ENCODE data around the gene NLGN1. TPM values are rescaled to one million over a fixed set of nuclear protein-coding genes. Genes with fewer than 3 reads are reported as not detected.

NLGN1 gene
- total and polyA plus RNA-seq, 5 donors from 2014 or later: not detected

GRCh38 chr3:174068035-174068434, 670.5 kb downstream of the NLGN1 start:
- no peaks in the 10 kb centered on the region for H3K4me1 ChIP-seq (ENCODE audit: control insufficient read depth, insufficient read depth, low read length, poor library complexity, severe bottlenecking)
- Mint-ChIP-seq H3K4me3 (no peak overlapping the region), H3K27me3 (no peaks in the 10 kb centered on the region), H3K27ac (no peak overlapping the region), H3K9me3 (peaks cover 0 to 18% (median 4%) of the 10 kb centered on the region in 7 donors), H3K36me3 (no peaks in the 10 kb centered on the region), H3K4me1 (no peaks in the 10 kb centered on the region)
- no peak overlapping the region for H3K4me3 ChIP-seq (ENCODE audit: low read depth, low read length)
- no peak overlapping the region for H3K27ac ChIP-seq (ENCODE audit: insufficient read depth, low read length, poor library complexity, severe bottlenecking)
- H3K27me3 ChIP-seq (ENCODE audit: control insufficient read depth, insufficient read depth, low read length): no peaks in the 10 kb centered on the region
- ATAC-seq (ENCODE audit: low read depth in 2 of 2): no peak
- no peaks in the 10 kb centered on the region for H3K36me3 ChIP-seq (ENCODE audit: control insufficient read depth, insufficient read depth, low read length)
- no peak for DNase-seq
- H3K9me3 ChIP-seq (ENCODE audit: control insufficient read depth in 2 of 2, low read length in 2 of 2): no peaks in the 10 kb centered on the region

GRCh38 chr3:174072675-174073074, 675.1 kb downstream of the NLGN1 start:
- no peak overlapping the region for H3K27ac Mint-ChIP-seq
- Histone ChIP-seq H3K36me3 (ENCODE audit: control insufficient read depth, insufficient read depth, low read length) (no peaks in the 10 kb centered on the region), H3K9me3 (ENCODE audit: control insufficient read depth in 2 of 2, low read length in 2 of 2) (peaks cover 0 to 5% of the 10 kb centered on the region in 2 experiments), H3K27me3 (ENCODE audit: control insufficient read depth, insufficient read depth, low read length) (no peaks in the 10 kb centered on the region), H3K27ac (ENCODE audit: insufficient read depth, low read length, poor library complexity, severe bottlenecking) (no peak overlapping the region), H3K4me3 (ENCODE audit: low read depth, low read length) (no peak overlapping the region), H3K4me1 (ENCODE audit: control insufficient read depth, insufficient read depth, low read length, poor library complexity, severe bottlenecking) (no peaks in the 10 kb centered on the region)
- ATAC-seq (ENCODE audit: low read depth in 2 of 2): no peak
- H3K36me3 Mint-ChIP-seq: no peaks in the 10 kb centered on the region
- H3K4me1 Mint-ChIP-seq: no peaks in the 10 kb centered on the region
- no peak for DNase-seq
- H3K4me3 Mint-ChIP-seq: no peak overlapping the region
- no peaks in the 10 kb centered on the region for H3K27me3 Mint-ChIP-seq
- peaks cover 0 to 9% (median 4%) of the 10 kb centered on the region in 7 donors for H3K9me3 Mint-ChIP-seq

GRCh38 chr3:174083706-174084105, 686.2 kb downstream of the NLGN1 start:
- H3K36me3 ChIP-seq (ENCODE audit: control insufficient read depth, insufficient read depth, low read length): no peaks in the 10 kb centered on the region
- H3K4me1 ChIP-seq (ENCODE audit: control insufficient read depth, insufficient read depth, low read length, poor library complexity, severe bottlenecking): no peaks in the 10 kb centered on the region
- ATAC-seq (ENCODE audit: low read depth in 2 of 2): no peak
- H3K36me3 Mint-ChIP-seq: no peaks in the 10 kb centered on the region
- no peak overlapping the region for H3K4me3 Mint-ChIP-seq
- no peaks in the 10 kb centered on the region for H3K4me1 Mint-ChIP-seq
- H3K9me3 ChIP-seq (ENCODE audit: control insufficient read depth in 2 of 2, low read length in 2 of 2): no peaks in the 10 kb centered on the region
- H3K27ac ChIP-seq (ENCODE audit: insufficient read depth, low read length, poor library complexity, severe bottlenecking): no peak overlapping the region
- H3K27ac Mint-ChIP-seq: no peak overlapping the region
- no peak for DNase-seq
- H3K27me3 ChIP-seq (ENCODE audit: control insufficient read depth, insufficient read depth, low read length): no peaks in the 10 kb centered on the region
- H3K9me3 Mint-ChIP-seq: peaks cover 0 to 7% (median 4%) of the 10 kb centered on the region in 7 donors
- H3K27me3 Mint-ChIP-seq: no peaks in the 10 kb centered on the region
- H3K4me3 ChIP-seq (ENCODE audit: low read depth, low read length): no peak overlapping the region

GRCh38 chr3:174089592-174089991, 692.0 kb downstream of the NLGN1 start:
- Histone ChIP-seq H3K4me3 (ENCODE audit: low read depth, low read length) (no peak overlapping the region), H3K27ac (ENCODE audit: insufficient read depth, low read length, poor library complexity, severe bottlenecking) (no peak overlapping the region), H3K4me1 (ENCODE audit: control insufficient read depth, insufficient read depth, low read length, poor library complexity, severe bottlenecking) (no peaks in the 10 kb centered on the region), H3K27me3 (ENCODE audit: control insufficient read depth, insufficient read depth, low read length) (no peaks in the 10 kb centered on the region), H3K9me3 (ENCODE audit: control insufficient read depth in 2 of 2, low read length in 2 of 2) (no peaks in the 10 kb centered on the region), H3K36me3 (ENCODE audit: control insufficient read depth, insufficient read depth, low read length) (no peaks in the 10 kb centered on the region)
- H3K27ac Mint-ChIP-seq: no peak overlapping the region
- H3K36me3 Mint-ChIP-seq: no peaks in the 10 kb centered on the region
- no peak for DNase-seq
- H3K9me3 Mint-ChIP-seq: peaks cover 2 to 6% (median 4%) of the 10 kb centered on the region in 7 donors
- no peak overlapping the region for H3K4me3 Mint-ChIP-seq
- H3K27me3 Mint-ChIP-seq: no peaks in the 10 kb centered on the region
- no peaks in the 10 kb centered on the region for H3K4me1 Mint-ChIP-seq
- ATAC-seq (ENCODE audit: low read depth in 2 of 2): no peak

GRCh38 chr3:174094669-174095068, 697.1 kb downstream of the NLGN1 start:
- ATAC-seq (ENCODE audit: low read depth in 2 of 2): no peak
- Mint-ChIP-seq H3K27me3 (no peaks in the 10 kb centered on the region), H3K27ac (no peak overlapping the region), H3K4me3 (no peak overlapping the region), H3K9me3 (peaks cover 0 to 6% (median 2%) of the 10 kb centered on the region in 7 donors), H3K36me3 (no peaks in the 10 kb centered on the region), H3K4me1 (no peaks in the 10 kb centered on the region)
- DNase-seq: no peak
- H3K4me1 ChIP-seq (ENCODE audit: control insufficient read depth, insufficient read depth, low read length, poor library complexity, severe bottlenecking): no peaks in the 10 kb centered on the region
- H3K4me3 ChIP-seq (ENCODE audit: low read depth, low read length): no peak overlapping the region
- H3K27me3 ChIP-seq (ENCODE audit: control insufficient read depth, insufficient read depth, low read length): no peaks in the 10 kb centered on the region
- no peaks in the 10 kb centered on the region for H3K9me3 ChIP-seq (ENCODE audit: control insufficient read depth in 2 of 2, low read length in 2 of 2)
- H3K36me3 ChIP-seq (ENCODE audit: control insufficient read depth, insufficient read depth, low read length): no peaks in the 10 kb centered on the region
- H3K27ac ChIP-seq (ENCODE audit: insufficient read depth, low read length, poor library complexity, severe bottlenecking): no peak overlapping the region

DNA sequence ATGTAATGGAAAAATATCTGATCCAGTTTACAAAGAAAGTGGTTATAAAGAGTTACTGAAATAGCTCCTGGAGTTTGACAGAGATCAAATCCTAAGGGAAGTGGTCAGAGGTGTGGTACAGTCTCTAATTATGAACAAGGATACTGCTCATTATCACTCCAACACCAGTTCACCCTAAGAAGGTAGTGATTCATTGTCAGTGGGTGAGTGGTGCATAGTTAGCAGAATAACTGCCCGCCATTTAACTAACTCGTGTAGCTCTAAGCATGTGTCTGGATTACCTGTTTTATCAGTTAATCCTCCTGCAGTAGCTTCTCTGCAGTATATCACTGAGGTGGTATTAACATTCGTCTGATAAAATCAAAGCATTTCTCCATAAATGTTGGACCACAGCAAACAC, 700.1 kb downstream of the NLGN1 start:
- Histone ChIP-seq H3K4me3 (ENCODE audit: low read depth, low read length) (no peak overlapping the region), H3K9me3 (ENCODE audit: control insufficient read depth in 2 of 2, low read length in 2 of 2) (no peaks in the 10 kb centered on the region), H3K4me1 (ENCODE audit: control insufficient read depth, insufficient read depth, low read length, poor library complexity, severe bottlenecking) (no peaks in the 10 kb centered on the region), H3K36me3 (ENCODE audit: control insufficient read depth, insufficient read depth, low read length) (no peaks in the 10 kb centered on the region), H3K27ac (ENCODE audit: insufficient read depth, low read length, poor library complexity, severe bottlenecking) (no peak overlapping the region), H3K27me3 (ENCODE audit: control insufficient read depth, insufficient read depth, low read length) (no peaks in the 10 kb centered on the region)
- ATAC-seq (ENCODE audit: low read depth in 2 of 2) (no peak), DNase-seq (no peak)
- Mint-ChIP-seq H3K27me3 (no peaks in the 10 kb centered on the region), H3K27ac (no peak overlapping the region), H3K36me3 (no peaks in the 10 kb centered on the region), H3K4me3 (no peak overlapping the region), H3K9me3 (peaks cover 0 to 6% (median 0%) of the 10 kb centered on the region in 7 donors), H3K4me1 (no peaks in the 10 kb centered on the region)

DNA sequence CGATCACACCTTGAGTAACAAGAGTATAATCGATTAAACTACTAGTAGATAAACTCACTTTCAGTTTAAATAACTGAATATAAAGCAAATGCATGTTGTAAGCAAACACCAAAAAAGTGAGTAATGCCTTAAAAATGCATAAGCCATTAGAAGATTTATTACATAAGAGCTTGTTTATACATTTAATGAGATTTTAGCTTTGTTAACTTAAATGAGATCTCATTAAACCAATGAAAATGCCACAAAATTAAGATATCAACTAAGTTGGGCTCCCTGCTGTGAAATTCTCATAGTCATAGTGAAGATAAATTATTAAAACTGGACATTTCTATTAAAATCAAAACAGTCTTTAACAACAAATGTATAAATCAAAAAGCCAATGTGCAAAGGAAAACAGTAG, 701.2 kb downstream of the NLGN1 start:
- H3K4me3 Mint-ChIP-seq: no peak overlapping the region
- Histone ChIP-seq H3K9me3 (ENCODE audit: control insufficient read depth in 2 of 2, low read length in 2 of 2) (no peaks in the 10 kb centered on the region), H3K27me3 (ENCODE audit: control insufficient read depth, insufficient read depth, low read length) (no peaks in the 10 kb centered on the region), H3K4me3 (ENCODE audit: low read depth, low read length) (no peak overlapping the region), H3K36me3 (ENCODE audit: control insufficient read depth, insufficient read depth, low read length) (no peaks in the 10 kb centered on the region), H3K4me1 (ENCODE audit: control insufficient read depth, insufficient read depth, low read length, poor library complexity, severe bottlenecking) (no peaks in the 10 kb centered on the region), H3K27ac (ENCODE audit: insufficient read depth, low read length, poor library complexity, severe bottlenecking) (no peak overlapping the region)
- no peaks in the 10 kb centered on the region for H3K27me3 Mint-ChIP-seq
- H3K36me3 Mint-ChIP-seq: no peaks in the 10 kb centered on the region
- no peak for ATAC-seq (ENCODE audit: low read depth in 2 of 2)
- no peaks in the 10 kb centered on the region for H3K4me1 Mint-ChIP-seq
- H3K27ac Mint-ChIP-seq: no peak overlapping the region
- H3K9me3 Mint-ChIP-seq: peaks cover 0 to 6% (median 0%) of the 10 kb centered on the region in 7 donors
- DNase-seq: no peak

- no peaks in the 10 kb centered on the region for H3K4me1 ChIP-seq (ENCODE audit: control insufficient read depth, insufficient read depth, low read length, poor library complexity, severe bottlenecking)
- no peaks in the 10 kb centered on the region for H3K9me3 ChIP-seq (ENCODE audit: control insufficient read depth in 2 of 2, low read length in 2 of 2)
- H3K36me3 ChIP-seq (ENCODE audit: control insufficient read depth, insufficient read depth, low read length): no peaks in the 10 kb centered on the region
- Mint-ChIP-seq H3K4me3 (no peak overlapping the region), H3K27ac (no peak overlapping the region), H3K9me3 (peaks cover 0 to 6% (median 0%) of the 10 kb centered on the region in 7 donors), H3K27me3 (no peaks in the 10 kb centered on the region), H3K36me3 (no peaks in the 10 kb centered on the region), H3K4me1 (no peaks in the 10 kb centered on the region)
- no peak overlapping the region for H3K4me3 ChIP-seq (ENCODE audit: low read depth, low read length)
- no peak for ATAC-seq (ENCODE audit: low read depth in 2 of 2)
- no peaks in the 10 kb centered on the region for H3K27me3 ChIP-seq (ENCODE audit: control insufficient read depth, insufficient read depth, low read length)
- H3K27ac ChIP-seq (ENCODE audit: insufficient read depth, low read length, poor library complexity, severe bottlenecking): no peak overlapping the region
- no peak for DNase-seq
These were observed 702.2 kb downstream of the NLGN1 start for GRCh38 chr3:174099724-174100123.

Data from CD4-positive, CD25-positive, alpha-beta regulatory T cell (primary cell).